HG03378 (cell line): ENCODE data around the gene PKDREJ.
"Not testable (repeated sequence)": the region's sequence is repeated elsewhere in the genome, so short reads cannot be mapped to it uniquely, and the experiment has no call there.

Source experiments
- ATAC-seq: cut with Tn5 transposase; IDR thresholded peaks from one replicate; pipeline ENCODE4 v1.9.1; 2021; ENCODE audit warnings: mild to moderate bottlenecking, moderate library complexity; ENCODE audit not compliant: unreplicated experiment

Gene PKDREJ

DNA sequence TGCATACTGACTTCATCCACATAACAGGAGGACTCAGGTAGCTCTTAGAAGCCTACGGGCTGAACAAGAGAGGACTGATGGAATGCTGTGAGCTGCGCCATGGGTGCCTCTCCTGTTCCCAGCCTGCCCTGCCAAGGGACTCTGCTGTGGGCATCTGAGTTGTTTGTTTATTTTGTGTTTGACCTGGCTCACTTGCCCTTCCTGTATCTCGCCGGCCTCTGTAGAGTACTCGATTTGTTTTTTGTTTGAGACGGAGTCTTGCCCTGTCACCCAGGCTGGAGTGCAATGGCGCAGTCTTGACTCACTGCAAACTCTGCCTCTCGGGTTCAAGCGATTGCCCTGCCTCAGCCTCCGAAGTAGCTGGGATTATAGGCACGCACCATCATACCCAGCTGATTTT, 6.4 kb upstream of the PKDREJ start:
- ATAC-seq = no peak

DNA sequence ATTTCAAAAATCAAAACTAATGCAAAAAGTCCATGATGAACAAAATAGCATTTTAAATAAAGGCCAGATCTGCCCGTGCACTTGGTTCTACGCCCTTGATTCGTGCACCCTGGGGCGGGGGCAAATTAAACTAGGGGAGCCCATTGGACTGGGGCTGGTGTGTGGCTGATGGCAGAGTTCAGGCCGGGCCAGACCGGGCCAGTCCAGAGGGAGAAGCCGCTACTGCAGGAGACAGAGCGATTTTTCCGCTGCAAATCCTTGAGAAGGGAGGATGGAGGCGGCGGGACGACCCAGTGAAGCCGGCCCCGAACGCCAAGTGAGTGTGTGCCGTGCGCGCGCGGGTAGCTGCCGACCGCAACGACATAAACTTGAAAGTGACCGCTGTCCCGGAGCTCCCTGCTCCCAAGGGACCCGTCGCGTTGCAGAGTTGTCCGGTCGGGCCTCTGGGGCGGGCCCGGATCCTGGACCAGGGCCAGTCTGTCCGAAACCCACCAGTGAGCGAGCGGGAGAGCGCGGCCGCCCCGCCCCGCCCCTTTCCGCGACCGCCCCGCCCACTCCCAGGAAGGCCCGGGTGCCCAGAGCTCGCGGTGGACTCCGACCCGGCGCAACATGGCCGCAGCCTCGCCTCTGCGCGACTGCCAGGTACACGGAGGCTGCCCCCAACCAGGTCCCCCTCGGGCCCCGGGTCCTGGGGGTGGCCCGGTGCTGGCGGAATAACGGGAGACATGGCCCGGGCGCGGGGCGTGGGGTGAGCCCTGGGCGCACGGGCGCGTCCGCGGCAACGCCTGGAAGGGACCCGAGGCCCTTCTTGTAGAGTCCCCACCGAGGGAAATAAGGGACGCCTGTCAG, 4.5 kb upstream of the PKDREJ start, which contains the start of gene TTC38:
Gene TTC38, plus strand, starts transcription at position 578 of the 849 bp plus-strand sequence. Its CDS starts 32 bp downstream, at position 610.
- ATAC-seq = no peak

DNA sequence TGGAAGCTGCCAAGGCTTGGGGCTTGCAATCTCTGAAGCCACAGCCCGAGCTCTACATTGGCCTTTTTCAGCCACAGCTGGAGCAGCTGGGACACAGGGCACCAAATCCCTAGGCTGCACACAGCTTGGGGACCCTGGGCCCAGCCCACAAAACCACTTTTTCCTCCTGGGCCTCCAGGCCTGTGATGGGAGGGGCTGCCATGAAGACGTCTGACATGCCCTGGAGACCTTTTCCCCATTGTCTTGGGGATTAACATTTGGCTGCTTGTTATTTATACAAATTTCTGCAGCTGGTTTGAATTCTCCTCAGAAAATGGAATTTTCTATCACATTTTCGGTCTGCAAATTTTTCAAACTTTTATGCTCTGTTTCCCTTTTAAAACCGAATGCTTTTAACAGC, 2.5 kb upstream of the PKDREJ start:
- ATAC-seq = not testable (repeated sequence)

DNA sequence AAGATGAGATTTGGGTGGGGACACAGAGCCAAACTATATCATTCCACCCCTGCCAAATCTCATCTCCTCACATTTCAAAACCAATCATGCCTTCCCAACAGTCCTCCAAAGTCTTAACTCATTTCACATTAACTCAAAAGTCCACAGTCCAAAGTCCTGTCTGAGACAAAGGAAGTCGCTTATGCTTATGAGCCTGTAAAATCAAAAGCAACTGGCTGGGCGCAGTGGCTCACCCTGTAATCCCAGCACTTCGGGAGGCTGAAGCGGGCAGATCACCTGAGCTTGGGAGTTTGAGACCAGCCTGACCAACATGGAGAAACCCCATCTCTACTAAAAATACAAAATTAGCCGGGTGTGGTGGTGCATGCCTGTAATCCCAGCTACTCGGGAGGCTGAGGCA, 1.4 kb upstream of the PKDREJ start:
- ATAC-seq = not testable (repeated sequence)

DNA sequence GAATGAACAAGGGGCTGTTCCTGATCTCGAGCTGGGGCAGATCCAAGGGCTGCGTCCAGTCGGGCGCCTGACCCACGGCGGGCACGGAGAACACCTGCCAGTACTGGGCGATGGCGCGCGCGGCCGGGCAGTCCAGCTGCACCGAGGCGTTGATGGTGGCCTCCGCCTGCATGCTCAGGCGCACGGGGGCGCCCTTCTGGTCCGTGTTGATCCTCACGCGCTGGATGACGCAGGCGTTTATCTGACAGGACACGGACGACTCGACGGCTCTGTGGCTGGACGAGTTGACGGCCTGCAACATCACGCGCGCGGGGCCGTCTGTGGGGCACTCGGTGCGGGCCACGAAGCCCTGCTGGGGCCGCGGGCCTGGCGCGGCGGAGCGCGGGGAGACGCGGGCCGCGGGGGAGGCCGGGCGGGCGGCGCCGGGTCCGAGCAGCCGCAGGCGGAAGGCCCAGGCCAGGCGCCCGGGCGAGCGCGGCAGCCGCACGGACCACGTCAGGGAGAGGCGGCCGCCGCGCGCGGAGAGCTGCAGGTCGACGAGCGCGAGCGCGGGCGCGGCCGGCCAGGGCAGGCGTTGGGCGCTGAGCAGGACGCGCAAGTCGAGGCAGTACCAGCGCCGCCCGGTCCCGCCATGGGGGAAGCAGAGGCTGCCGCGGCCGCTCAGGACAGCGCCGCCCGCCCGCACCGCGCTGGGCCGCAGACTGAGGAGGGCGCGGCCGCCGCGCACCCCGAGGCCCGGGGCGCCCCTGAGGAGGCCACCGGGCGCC, 511 bp downstream of the PKDREJ start:
- ATAC-seq = no peak

DNA sequence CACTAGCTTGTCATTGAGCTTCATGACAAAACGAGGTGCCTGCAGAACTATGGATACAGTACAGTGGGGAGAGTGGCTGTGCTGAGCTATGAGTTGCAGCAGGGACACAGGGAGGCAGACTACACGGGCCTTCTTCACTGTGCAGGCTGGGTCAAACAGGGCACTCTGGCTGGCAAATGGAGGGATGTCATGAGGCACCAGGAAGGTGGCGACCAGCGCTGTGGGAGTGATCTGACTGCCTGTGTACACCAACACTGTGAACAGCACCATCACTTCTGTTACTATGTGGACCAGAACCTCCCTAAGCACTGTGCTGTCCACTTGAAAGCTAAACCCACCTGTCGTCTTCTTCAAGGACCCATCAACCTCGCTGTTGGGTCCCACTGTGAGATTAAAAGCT, 3.1 kb downstream of the PKDREJ start:
- ATAC-seq = no peak

DNA sequence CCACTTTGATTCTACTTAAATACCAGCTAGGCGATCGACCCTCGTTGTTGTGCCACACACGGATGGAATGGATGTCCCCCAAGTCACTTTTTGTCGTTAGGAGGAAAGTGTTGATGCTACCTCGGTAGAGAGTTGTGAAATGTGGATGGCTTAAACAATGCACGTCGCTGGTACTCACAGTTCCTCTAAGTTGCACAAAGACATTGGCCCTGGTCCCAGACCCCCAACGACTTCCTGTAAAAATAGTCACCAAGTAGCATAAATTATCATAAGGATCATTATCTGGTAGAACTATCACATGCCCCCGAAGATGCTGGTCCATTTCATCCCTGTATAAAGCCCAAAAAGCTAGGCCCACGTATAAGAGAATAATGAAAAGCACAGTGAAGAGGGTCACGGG, 3.8 kb downstream of the PKDREJ start:
- ATAC-seq = no peak

DNA sequence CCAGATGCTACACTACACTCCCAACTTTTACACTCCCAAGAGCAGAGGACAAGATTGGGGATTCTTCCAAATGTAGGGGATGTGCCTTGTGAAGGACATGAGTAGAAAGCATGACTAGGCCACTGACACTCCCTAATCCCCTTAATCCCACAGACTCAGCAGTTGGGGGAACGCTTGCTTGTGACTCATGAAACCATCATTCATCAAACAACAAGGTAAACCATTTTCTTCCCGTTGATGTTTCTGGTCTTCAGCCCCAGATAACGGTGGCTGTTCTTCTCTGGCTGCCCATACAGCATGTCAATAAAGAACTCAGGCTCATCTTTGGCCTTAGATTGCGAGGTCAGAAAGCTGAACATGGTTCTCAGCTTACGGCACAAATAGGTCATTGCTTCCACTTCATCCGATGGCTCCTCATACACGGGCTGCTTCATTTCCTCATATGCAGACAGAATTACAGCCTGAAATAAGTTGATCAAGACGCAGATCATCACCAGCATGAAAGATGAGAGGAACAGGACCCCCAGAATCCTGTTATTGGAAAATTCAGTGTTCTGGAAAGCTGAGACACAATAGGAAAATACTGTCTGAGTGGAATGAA, 6.7 kb downstream of the PKDREJ start:
- no peak for ATAC-seq

DNA sequence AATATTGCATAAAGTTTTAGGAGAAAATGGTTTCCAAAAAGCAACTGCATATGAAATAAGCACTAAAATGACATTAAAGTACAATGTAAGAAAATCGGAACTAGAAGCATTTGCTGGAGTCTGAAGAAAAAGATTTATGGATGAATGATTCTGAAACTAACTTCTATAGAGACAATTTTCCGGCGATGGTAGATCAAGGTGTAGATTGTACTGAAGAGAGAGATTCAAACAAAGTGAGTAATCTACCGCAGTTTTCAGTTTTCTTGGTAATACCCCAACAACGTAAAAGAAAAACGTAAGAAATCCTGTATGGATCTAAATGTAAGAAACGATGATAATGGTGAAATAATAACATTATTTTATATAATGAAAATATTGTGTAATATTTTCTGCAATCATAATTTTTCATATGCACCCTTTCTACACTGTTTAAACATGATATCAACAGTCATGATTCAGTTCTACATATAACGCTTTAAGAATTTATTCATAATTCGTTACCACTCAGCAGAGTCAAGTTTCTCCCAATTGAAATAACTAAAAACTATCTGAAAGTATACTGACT, 11.2 kb downstream of the PKDREJ start:
- no peak for ATAC-seq

DNA sequence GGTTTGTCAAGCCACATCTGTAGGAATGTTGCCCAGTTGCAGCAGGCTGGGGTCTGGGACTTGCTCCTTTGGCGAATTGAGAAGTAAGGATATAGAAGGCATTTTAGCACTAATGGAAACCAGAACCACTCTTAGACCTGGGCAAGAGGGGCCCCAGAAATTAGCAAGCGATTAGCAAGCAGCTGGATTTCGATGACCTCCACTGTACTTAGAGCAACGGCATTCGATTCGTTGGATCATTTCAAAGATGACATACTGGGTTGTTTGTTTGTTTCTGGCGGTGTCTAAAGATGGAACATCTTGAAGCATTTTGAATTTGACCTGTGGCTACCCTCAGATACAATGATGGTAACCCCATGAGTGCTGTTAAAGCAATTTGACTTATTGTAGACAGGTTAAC, 11.9 kb downstream of the PKDREJ start:
- ATAC-seq = no peak

DNA sequence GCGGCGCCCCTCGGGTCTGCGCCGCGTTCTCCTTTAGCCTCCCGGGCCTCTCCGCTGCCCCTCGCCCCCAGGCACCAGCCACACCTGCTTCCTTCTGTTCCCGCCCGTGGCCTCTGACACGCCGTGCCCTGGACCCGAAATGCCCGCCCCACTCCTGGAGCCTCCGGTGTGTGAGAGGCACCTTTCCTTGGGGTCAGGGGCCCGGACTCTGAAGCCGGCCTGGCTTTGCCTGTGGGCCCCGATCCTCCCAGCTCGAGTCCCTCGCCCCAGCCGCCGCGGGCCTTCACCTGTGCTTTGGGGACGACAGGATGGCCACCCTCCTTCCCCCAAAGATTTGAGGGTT, 12.4 kb downstream of the PKDREJ start:
- ATAC-seq = no peak

DNA sequence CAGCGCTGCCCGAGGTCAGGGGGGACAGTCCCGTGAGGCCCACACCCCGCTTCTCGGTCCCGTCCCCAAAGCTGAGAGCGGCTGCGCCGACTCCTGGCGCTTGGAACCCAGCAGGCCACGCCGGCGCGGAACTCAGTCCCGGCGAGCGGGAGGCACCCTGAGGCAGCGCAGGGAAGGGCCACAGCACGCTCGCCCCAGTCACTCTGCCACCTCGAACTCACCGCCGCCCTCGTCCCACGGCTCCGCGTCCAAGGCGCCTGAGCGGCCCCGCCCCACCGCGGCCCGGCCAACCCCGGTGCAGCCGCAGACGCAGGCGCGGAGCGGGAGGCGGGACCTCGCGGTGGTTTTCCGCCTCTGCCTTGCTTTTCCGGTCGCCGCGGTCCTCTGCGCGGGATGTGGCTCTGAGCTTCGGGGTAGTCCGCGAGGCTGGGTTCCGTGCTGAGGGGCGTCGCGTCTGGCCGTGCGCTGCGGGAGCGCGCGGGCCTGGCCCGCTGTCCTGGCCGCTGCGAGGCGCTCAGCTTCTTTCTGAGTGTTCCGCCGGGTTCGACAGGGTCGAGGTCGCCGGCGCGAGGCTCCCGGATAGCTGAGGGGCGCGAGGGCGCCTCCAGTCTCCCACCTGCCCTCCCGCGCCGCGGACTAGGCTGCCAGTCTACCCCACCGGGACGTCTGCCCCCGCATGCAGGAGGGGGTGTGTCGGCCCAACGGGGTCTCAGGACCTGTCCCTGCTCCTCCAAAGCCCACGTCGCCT, 12.9 kb downstream of the PKDREJ start, which contains the start of gene CDPF1:
Gene CDPF1, minus strand, starts transcription at position 259 of the 748 bp plus-strand sequence. CDS start 2,009 bp downstream, outside the sequence.
- peak; percentile 61 for ATAC-seq

DNA sequence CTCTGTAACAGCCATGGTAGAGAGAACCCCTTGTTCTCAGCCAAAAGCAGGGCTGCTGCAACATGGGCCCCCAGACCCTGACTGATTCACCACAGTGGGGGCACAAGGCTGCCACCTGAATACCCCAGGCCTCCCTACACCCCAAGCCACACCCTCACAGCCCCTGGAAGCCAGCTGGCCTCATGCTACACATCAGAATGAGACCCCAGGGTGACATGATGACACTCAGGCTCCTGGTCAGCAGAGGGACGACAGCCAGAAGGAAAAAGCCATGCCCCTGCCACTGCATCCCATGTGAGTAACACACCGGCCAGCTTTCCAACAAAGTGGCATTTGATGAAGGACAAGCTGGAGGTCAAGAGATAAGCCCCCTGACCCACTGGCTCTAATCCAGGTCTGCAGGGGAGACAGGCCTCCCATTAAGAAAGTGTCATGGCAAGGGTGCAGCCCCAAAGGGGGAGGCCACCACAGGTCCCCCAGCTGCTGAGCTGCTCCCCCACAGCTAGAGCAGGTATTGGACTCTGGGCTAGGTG, 15.6 kb downstream of the PKDREJ start:
- no peak for ATAC-seq

DNA sequence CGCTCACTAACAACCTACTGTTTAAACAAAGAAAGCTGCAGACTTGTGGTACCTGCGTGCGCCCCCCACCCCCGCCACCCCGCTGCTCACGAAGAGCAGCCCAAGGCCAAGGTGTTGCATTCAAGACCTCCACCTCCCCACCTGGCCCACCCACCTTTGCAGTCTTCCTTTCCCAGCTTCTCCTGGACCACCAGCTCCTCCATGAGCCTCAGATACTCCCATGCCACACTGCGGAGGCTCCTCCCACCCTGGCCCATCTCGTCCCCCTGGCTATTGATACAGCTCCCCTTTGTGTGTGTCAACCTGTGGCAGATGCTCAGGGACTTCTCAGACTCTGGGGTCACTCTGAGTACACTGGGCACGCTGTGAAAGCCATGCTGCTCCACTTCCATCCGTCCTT, 17.0 kb downstream of the PKDREJ start:
- no peak for ATAC-seq

DNA sequence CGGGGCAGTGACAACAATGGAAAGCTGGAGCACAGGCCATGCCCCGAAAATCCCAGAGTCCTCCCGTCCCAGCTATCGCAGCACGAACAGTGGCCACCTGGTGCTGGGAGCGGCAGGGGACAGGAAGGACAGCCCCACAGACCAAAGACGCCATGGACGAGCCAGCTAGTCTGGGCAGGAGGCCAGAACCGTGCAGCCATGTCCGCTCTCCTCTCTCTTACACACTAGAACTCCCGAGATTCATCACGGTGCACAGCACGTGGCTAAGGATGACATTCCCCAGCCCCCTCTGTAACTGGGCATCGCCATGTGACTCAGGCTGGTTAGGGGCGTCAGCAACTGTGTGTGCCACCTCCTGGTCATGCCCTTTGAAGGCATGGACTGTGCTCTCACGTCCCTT, 17.6 kb downstream of the PKDREJ start:
- ATAC-seq = no peak

DNA sequence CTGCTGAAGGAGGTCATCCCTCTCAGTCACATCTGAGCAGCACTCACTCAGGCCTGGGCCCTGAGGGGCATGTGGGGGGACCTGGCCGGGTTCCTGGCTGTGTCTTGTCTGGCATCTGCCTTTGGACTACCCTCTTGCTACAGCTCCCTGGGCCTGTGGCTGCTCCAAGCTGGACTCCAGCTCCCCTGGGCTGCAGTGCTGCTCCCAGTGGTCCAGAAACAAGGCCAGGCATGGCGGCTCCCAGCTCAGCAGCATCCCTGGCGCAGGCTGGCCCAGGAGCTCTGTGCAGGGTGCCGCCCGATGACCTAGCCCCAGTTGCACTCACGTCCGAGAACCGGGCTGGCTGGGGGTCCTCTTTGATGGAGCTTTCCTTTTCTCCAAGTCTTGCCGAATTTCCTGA, 18.4 kb downstream of the PKDREJ start:
- no peak for ATAC-seq

DNA sequence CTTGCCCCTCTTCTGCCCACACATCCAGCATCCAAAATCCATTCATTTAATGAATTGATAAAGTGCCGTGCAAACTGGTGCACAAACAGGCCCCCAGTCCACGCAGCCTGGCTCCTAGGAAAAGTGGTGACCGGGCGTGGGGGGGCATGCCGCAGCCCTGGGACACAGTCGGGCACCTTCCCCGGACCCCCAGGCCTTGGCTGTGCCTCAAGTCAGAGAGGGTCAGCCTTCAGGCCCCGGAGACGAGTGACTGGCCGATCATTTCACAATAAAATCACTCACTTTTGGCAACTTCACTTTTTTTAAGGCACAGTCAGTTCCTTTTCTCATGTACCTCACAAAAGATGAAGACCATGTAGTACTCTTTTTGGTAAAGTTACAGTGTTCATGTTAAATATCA, 21.1 kb downstream of the PKDREJ start:
- no peak for ATAC-seq

DNA sequence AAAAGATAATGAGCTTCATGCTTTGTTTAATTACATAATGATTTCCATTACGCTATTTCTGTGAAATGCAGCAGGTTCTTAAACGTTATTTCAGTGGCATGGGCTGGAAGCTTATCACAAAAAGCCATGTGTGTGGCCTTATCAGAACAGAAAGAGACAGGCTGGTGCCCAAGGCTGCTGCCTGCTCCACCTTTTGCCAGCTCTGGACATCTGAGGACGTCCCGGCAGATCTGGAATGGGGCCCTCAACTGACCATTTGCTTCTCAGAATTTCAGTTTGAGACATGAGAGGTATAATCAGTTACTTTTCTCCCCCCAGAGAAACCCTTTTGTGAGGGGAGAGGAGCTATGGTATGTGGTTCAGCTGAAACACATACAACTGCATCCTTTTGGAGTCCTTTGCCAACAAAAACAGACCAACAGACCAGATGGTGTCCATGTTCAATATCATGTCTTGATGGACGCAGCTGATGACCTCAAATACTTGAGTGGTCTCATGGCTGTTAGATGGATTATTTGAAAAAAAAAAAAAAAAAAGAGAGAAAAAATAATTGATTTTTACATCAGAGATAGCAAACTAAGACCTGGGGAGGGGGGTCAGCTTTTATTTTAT, 21.6 kb downstream of the PKDREJ start:
- no peak for ATAC-seq

DNA sequence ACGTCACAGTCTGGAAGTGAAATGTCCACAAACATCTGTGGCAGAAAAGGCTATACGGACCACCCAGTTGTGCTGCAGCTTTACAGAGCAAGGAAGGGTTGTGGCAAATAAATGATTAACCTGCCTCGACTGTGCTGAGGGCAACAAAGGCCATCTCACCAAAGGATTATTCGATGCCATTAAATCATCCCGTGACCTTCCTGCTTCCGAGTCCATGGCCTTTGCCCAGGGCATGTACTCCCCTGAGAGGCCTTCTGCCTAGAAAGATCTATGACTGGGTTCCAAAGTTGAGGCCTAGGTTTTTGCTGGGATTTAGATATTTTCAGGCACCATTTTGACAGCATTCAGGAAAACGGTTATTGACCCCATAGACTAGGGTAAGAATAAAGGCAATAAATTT, 22.2 kb downstream of the PKDREJ start:
- no peak for ATAC-seq

DNA sequence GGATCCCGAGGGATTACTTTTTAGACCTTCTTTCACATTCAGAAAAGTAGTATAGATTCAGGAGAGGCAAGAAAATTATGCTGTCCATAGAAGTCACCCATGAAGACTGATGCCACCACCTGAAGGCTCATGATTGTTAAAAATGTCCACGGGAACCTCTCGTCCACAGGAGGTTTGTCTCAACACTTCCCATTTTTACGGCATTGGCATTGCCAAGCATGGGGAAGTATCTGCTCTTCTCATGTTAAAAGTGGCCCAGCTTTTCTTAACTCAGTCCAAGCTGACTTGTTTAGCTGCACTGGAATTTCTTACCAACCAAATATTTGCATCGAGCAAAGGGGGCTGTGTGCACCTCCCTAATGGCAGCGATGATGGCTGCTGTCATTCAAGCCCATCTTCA, 22.6 kb downstream of the PKDREJ start:
- no peak for ATAC-seq
